OCI-LY7 (cell line): Measurements from ENCODE around the gene SLC17A9. TPM values are rescaled to one million over a fixed set of nuclear protein-coding genes. Genes with fewer than 3 reads are reported as not detected.
A peak's percentile ranks its signal among the peaks of the same experiment; 100 is the strongest.

ENCODE experiments used
- BruUV-seq: library from RNA; stranded (reverse); fragments of 400-500 nt; replicated peaks from 2 replicates; lab custom pipeline; 2021; lab: Mats Ljungman, UMichigan
- CTCF ChIA-PET: fragments of 300-600 bp; sonication (Branson Sonifier 250); formaldehyde crosslinking; loops from one replicate; lab custom pipeline; 2022; ENCODE audit warnings: antibody characterized with exemption; ENCODE audit not compliant: unreplicated experiment; lab: Charles Lee
- POLR2A ChIA-PET: fragments of 300-600 bp; sonication (Branson Sonifier 250); formaldehyde crosslinking; loops from one replicate; lab custom pipeline; 2022; ENCODE audit warnings: antibody characterized with exemption; lab: Charles Lee
- DNase-seq: peaks from one replicate; pipeline ENCODE4 v3.0.0-alpha.2; 2015; ENCODE audit warnings: low spot score
- H2AFZ ChIP-seq: fragments of 200-600 bp; sonication (generic), shearing (Covaris generic); 2 replicates; pipeline ENCODE4 v1.6.1; 2014; ENCODE audit warnings: mild to moderate bottlenecking, antibody characterized with exemption, low read length, moderate library complexity
- H3K27ac ChIP-seq: fragments of 200-600 bp; sonication (generic); 2 replicates; pipeline ENCODE4 v1.5.1; 2014; ENCODE audit warnings: mixed run types, low read depth, mild to moderate bottlenecking, moderate library complexity, low read length, inconsistent platforms; ENCODE audit not compliant: poor library complexity, severe bottlenecking
- H3K36me3 ChIP-seq: fragments of 200-600 bp; sonication (generic); 2 replicates; pipeline ENCODE4 v1.6.1; 2014; ENCODE audit warnings: mild to moderate bottlenecking, antibody characterized with exemption, low read length, moderate library complexity, mixed read lengths; ENCODE audit not compliant: insufficient read depth
- H3K4me1 ChIP-seq: fragments of 200-600 bp; sonication (generic); 2 replicates; pipeline ENCODE4 v1.5.1; 2014; ENCODE audit warnings: mild to moderate bottlenecking, low read length; ENCODE audit not compliant: insufficient read depth, poor library complexity, severe bottlenecking
- H3K4me2 ChIP-seq: fragments of 200-600 bp; sonication (generic); 2 replicates; pipeline ENCODE4 v1.6.1; 2014; ENCODE audit warnings: mild to moderate bottlenecking, low read length
- H3K4me3 ChIP-seq: fragments of 200-600 bp; sonication (generic); 2 replicates; pipeline ENCODE4 v1.5.1; 2014; ENCODE audit warnings: mild to moderate bottlenecking, low read depth, low read length; ENCODE audit not compliant: poor library complexity, severe bottlenecking
- H3K79me2 ChIP-seq: fragments of 200-600 bp; sonication (generic); 2 replicates; pipeline ENCODE4 v1.6.1; 2016; ENCODE audit warnings: low read depth, mild to moderate bottlenecking, low read length, moderate library complexity, mixed read lengths; ENCODE audit not compliant: insufficient read depth
- H3K9me2 ChIP-seq: fragments of 200-600 bp; sonication (generic); 2 replicates; pipeline ENCODE4 v1.6.1; 2016; ENCODE audit warnings: mild to moderate bottlenecking, low read length, mixed read lengths; ENCODE audit not compliant: insufficient read depth
- H3K9me3 ChIP-seq: fragments of 200-600 bp; sonication (generic); 2 replicates; pipeline ENCODE4 v1.6.1; 2014; ENCODE audit warnings: mild to moderate bottlenecking, mixed run types, low read length, mixed read lengths
- H4K20me1 ChIP-seq: fragments of 200-600 bp; sonication (generic); 2 replicates; pipeline ENCODE4 v1.6.1; 2014; ENCODE audit warnings: mild to moderate bottlenecking, antibody characterized with exemption, low read length, moderate library complexity, mixed read lengths; ENCODE audit not compliant: insufficient read depth
- EZH2phosphoT487 ChIP-seq: fragments of 200-600 bp; sonication (generic); IDR thresholded peaks from 2 replicates; pipeline ENCODE4 v1.6.1; 2018; ENCODE audit warnings: low read depth, borderline replicate concordance, mild to moderate bottlenecking, mixed run types, antibody characterized with exemption, low read length, moderate library complexity, mixed read lengths
- intact Hi-C: fragments of 100-400 bp; cut with micrococcal nuclease; formaldehyde crosslinking; loops from one replicate; pipeline ENCODE4 v1.10.0; 2022; ENCODE audit not compliant: unreplicated experiment
- total RNA-seq, 2 experiments: library from RNA; depleted of rRNA in 1 of 2; stranded (reverse); fragments of >200 nt in 1 of 2; shearing (Covaris generic) in 1 of 2; gene quantifications; 2 replicates each; pipeline ENCODE4 v1.2.3, GENCODE V29; 2014 to 2022
- TF ChIP-seq, protein P1 (sequence below): fragments of 200-600 bp; sonication (generic); conservative IDR thresholded peaks from 2 replicates; pipeline ENCODE4 v1.5.1; 2014; ENCODE audit warnings: mild to moderate bottlenecking, antibody characterized with exemption, low read length, moderate library complexity, mixed read lengths

Gene SLC17A9
- total RNA-seq, 2 experiments from 2014 or later = 2.0 to 8.1 TPM

GRCh38 chr20:62929051-62929538 is 23.4 kb upstream of the SLC17A9 start:
- no peak for DNase-seq
- Histone ChIP-seq H3K36me3 (peaks cover 54% of the 10 kb centered on the region), H3K4me1 (peaks cover 80% of the 10 kb centered on the region), H3K4me3 (peak overlapping the region; percentile 58), H3K79me2 (peaks cover 92% of the 10 kb centered on the region), H3K4me2 (peak overlapping the region; percentile 98), H2AFZ (no peak overlapping the region), H3K27ac (peak overlapping the region; percentile 30), H4K20me1 (peaks cover 28% of the 10 kb centered on the region), H3K9me3 (no peaks in the 10 kb centered on the region), H3K9me2 (no peaks in the 10 kb centered on the region)
- ChIA-PET CTCF (no interaction called here), POLR2A (no interaction called here)
- TF ChIP-seq, protein P1, sequence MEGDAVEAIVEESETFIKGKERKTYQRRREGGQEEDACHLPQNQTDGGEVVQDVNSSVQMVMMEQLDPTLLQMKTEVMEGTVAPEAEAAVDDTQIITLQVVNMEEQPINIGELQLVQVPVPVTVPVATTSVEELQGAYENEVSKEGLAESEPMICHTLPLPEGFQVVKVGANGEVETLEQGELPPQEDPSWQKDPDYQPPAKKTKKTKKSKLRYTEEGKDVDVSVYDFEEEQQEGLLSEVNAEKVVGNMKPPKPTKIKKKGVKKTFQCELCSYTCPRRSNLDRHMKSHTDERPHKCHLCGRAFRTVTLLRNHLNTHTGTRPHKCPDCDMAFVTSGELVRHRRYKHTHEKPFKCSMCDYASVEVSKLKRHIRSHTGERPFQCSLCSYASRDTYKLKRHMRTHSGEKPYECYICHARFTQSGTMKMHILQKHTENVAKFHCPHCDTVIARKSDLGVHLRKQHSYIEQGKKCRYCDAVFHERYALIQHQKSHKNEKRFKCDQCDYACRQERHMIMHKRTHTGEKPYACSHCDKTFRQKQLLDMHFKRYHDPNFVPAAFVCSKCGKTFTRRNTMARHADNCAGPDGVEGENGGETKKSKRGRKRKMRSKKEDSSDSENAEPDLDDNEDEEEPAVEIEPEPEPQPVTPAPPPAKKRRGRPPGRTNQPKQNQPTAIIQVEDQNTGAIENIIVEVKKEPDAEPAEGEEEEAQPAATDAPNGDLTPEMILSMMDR = no peak
- TF ChIP-seq EZH2phosphoT487 = no peak
- no TSS peak for BruUV-seq
- intact Hi-C loops = no loop called here

GRCh38 chr20:62931464-62931863 is 21.0 kb upstream of the SLC17A9 start:
- H3K4me1 ChIP-seq = peaks cover 90% of the 10 kb centered on the region
- intact Hi-C loops = no loop called here

GRCh38 chr20:62933966-62934365 is 18.5 kb upstream of the SLC17A9 start:
- no peak overlapping the region for H2AFZ ChIP-seq
- ChIA-PET CTCF (no interaction called here), POLR2A (no interaction called here)
- BruUV-seq = no TSS peak
- intact Hi-C loops = no loop called here
- peak overlapping the region; percentile 12; the same call in 1 of the 2 replicates for H3K4me2 ChIP-seq
- peaks cover 71% of the 10 kb centered on the region for H3K4me1 ChIP-seq
- peaks cover 60% of the 10 kb centered on the region for H3K36me3 ChIP-seq
- H4K20me1 ChIP-seq = peaks cover 18% of the 10 kb centered on the region; the same call in 1 of the 2 replicates
- TF ChIP-seq, protein P1 = no peak
- no peak for TF ChIP-seq EZH2phosphoT487
- no peak for DNase-seq
- no peak overlapping the region for H3K27ac ChIP-seq
- no peak overlapping the region for H3K4me3 ChIP-seq
- no peaks in the 10 kb centered on the region for H3K9me3 ChIP-seq
- H3K9me2 ChIP-seq = no peaks in the 10 kb centered on the region
- peaks cover 92% of the 10 kb centered on the region for H3K79me2 ChIP-seq

More at GRCh38 chr20:62931464-62931863, 21.0 kb upstream of the SLC17A9 start:
- no peak for TF ChIP-seq EZH2phosphoT487
- TF ChIP-seq, protein P1 = no peak
- H2AFZ ChIP-seq = no peak overlapping the region
- CTCF ChIA-PET = no interaction called here
- peaks cover 98% of the 10 kb centered on the region for H3K79me2 ChIP-seq
- H3K9me3 ChIP-seq = no peaks in the 10 kb centered on the region
- BruUV-seq = no TSS peak
- no peak overlapping the region for H3K4me3 ChIP-seq
- H3K27ac ChIP-seq = peak overlapping the region; percentile 1
- POLR2A ChIA-PET = no interaction called here
- 0 out of 2 replicates have a peak, but pooled peaks cover 14% of the 10 kb centered on the region for H4K20me1 ChIP-seq
- peaks cover 69% of the 10 kb centered on the region for H3K36me3 ChIP-seq
- 0 out of 2 replicates have a peak overlapping the region, but pooled peaks have one; percentile 9 for H3K4me2 ChIP-seq
- no peaks in the 10 kb centered on the region for H3K9me2 ChIP-seq
- DNase-seq = no peak
